ENCODE results near the gene HPCAL1. TPM values are rescaled to one million over a fixed set of nuclear protein-coding genes. Genes with fewer than 3 reads are reported as not detected.

Gene HPCAL1
- total and polyA plus RNA-seq, 12 donors, result 17.4 to 118 (median 61.3) TPM

DNA sequence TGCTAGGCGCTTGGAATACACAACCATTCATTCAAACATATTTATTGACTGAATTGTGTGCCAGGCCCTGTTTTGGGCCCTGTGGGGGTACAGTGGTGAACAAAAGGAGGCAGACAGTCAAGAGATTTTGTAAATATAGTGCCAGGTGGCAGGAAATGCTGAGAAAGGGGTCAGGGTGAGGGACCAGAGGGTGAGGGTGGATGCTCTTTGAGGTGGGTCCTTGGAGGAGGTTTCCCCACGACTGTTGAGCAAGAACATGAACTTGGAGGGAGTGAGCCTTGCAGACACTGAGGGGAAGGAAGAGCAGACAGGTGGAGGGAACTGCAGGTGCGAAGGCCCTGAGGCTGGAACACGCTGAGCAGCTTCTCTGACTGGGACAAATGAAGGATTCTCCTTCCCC is 104.7 kb downstream of the HPCAL1 start:
- no peaks in the 10 kb centered on the region for H3K27me3 ChIP-seq
- TF ChIP-seq POLR2A (IDR thresholded peaks at IDR 0.05), result no peak
- TF ChIP-seq, protein P1, sequence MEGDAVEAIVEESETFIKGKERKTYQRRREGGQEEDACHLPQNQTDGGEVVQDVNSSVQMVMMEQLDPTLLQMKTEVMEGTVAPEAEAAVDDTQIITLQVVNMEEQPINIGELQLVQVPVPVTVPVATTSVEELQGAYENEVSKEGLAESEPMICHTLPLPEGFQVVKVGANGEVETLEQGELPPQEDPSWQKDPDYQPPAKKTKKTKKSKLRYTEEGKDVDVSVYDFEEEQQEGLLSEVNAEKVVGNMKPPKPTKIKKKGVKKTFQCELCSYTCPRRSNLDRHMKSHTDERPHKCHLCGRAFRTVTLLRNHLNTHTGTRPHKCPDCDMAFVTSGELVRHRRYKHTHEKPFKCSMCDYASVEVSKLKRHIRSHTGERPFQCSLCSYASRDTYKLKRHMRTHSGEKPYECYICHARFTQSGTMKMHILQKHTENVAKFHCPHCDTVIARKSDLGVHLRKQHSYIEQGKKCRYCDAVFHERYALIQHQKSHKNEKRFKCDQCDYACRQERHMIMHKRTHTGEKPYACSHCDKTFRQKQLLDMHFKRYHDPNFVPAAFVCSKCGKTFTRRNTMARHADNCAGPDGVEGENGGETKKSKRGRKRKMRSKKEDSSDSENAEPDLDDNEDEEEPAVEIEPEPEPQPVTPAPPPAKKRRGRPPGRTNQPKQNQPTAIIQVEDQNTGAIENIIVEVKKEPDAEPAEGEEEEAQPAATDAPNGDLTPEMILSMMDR (IDR thresholded peaks at IDR 0.05), result no peak
- 65 to 79% (median 77%) methylated on average over 4 of the region's 4 CpGs for WGBS, 4 donors
- intact Hi-C loops (cut with DNase I), result no loop called here
- H3K4me1 ChIP-seq (replicated peaks in 1 of 2), result peaks cover 37 to 49% of the 10 kb centered on the region in 2 donors
- no peak for DNase-seq
- no peak overlapping the region for H3K4me3 ChIP-seq
- peak overlapping the region in 3 of 5 donors; percentile 61 to 86 (median 79) for H3K27ac ChIP-seq
- no peaks in the 10 kb centered on the region for H3K36me3 ChIP-seq (replicated peaks in 1 of 2)
- H3K9me3 ChIP-seq (replicated peaks in 1 of 3), result no peaks in the 10 kb centered on the region

DNA sequence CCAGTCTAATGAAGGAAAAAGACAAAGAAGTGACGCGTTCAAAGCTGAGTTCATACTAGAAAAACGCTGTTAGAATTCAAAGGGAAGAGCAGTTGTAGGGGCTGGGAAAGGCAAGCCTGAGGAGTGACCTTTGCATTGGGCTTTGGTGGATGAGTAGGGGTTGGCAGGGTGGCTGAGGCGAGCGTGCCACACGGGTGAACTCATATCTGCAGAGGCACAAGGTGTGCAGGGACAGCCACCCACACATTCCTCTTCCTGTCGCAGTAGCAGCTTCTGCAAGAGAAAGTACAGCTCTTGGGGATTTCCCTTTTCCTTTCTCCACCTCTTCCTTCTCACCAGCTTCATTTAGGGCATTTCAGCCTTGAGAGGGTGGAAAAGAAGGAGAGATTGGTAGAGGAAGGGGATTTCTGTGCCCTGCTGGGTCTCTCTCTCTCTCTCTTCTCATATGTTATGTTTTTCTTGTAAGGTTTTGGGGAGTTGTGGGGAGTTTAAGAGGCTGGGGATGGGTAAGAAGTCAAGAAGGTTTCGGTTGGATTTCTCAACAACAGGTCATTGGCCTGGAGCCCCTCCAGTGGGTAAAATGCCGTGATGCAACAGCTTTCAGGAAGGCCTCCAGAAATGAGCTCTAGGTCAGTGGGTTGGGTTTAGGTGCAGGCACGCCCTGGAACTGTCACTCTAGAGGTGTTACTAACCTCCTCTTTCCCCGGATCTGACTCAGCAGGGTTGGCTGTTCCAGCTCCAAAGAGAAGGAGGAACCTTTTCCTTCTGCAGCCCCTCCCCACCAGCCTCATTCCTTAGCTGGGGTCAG is 105.3 kb downstream of the HPCAL1 start:
- peak; percentile 84 to 97 (median 93) for DNase-seq
- Histone ChIP-seq H3K27ac (peak overlapping the region; percentile 60 to 86 (median 66)), H3K27me3 (no peaks in the 10 kb centered on the region), H3K9me3 (replicated peaks in 1 of 3) (no peaks in the 10 kb centered on the region), H3K36me3 (replicated peaks in 1 of 2) (no peaks in the 10 kb centered on the region), H3K4me3 (no peak overlapping the region), H3K4me1 (replicated peaks in 1 of 2) (peaks cover 37 to 49% of the 10 kb centered on the region in 2 donors)
- WGBS, 4 donors, result 36 to 49% (median 44%) methylated on average over 9 to 11 of the region's 11 CpGs
- TF ChIP-seq, protein P1 (IDR thresholded peaks at IDR 0.05), result no peak
- peak in 1 of 2 donors; percentile 20 for TF ChIP-seq POLR2A (IDR thresholded peaks at IDR 0.05)
- intact Hi-C loops (cut with DNase I), result no loop called here

- peak overlapping the region; percentile 30 to 86 (median 66) for H3K27ac ChIP-seq
- WGBS, 4 donors, result 18 to 24% (median 23%) methylated on average over 16 to 24 of the region's 24 CpGs
- DNase-seq, result peak; percentile 78 to 90 (median 87)
- H3K9me3 ChIP-seq (replicated peaks in 1 of 3), result no peaks in the 10 kb centered on the region
- TF ChIP-seq POLR2A (IDR thresholded peaks at IDR 0.05), result no peak
- TF ChIP-seq, protein P1 (IDR thresholded peaks at IDR 0.05), result peak; percentile 93 to 97 (median 96)
- no peak overlapping the region for H3K4me3 ChIP-seq
- peaks cover 37 to 49% of the 10 kb centered on the region in 2 donors for H3K4me1 ChIP-seq (replicated peaks in 1 of 2)
- intact Hi-C loops (cut with DNase I), result no loop called here
- H3K36me3 ChIP-seq (replicated peaks in 1 of 2), result no peaks in the 10 kb centered on the region
- no peaks in the 10 kb centered on the region for H3K27me3 ChIP-seq
Observed at GRCh38 chr2:10408649-10409579, 106.2 kb downstream of the HPCAL1 start.

All from adrenal gland (tissue), 12 donors.